ENCODE data around the gene CCDC50. TPM values are rescaled to one million over a fixed set of nuclear protein-coding genes. Genes with fewer than 3 reads are reported as not detected.

CCDC50 gene
- total and polyA plus RNA-seq, 8 donors = 17.6 to 226 (median 67.9) TPM

GRCh38 chr3:191333298-191333880 lies 4.2 kb downstream of the CCDC50 start:
- no peak overlapping the region for H3K27ac ChIP-seq

GRCh38 chr3:191334346-191334893 lies 5.2 kb downstream of the CCDC50 start:
- TF ChIP-seq, protein P1, sequence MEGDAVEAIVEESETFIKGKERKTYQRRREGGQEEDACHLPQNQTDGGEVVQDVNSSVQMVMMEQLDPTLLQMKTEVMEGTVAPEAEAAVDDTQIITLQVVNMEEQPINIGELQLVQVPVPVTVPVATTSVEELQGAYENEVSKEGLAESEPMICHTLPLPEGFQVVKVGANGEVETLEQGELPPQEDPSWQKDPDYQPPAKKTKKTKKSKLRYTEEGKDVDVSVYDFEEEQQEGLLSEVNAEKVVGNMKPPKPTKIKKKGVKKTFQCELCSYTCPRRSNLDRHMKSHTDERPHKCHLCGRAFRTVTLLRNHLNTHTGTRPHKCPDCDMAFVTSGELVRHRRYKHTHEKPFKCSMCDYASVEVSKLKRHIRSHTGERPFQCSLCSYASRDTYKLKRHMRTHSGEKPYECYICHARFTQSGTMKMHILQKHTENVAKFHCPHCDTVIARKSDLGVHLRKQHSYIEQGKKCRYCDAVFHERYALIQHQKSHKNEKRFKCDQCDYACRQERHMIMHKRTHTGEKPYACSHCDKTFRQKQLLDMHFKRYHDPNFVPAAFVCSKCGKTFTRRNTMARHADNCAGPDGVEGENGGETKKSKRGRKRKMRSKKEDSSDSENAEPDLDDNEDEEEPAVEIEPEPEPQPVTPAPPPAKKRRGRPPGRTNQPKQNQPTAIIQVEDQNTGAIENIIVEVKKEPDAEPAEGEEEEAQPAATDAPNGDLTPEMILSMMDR (IDR thresholded peaks at IDR 0.05) = no peak
- TF ChIP-seq EP300 (IDR thresholded peaks at IDR 0.05) (no peak), POLR2A (IDR thresholded peaks at IDR 0.05) (no peak), POLR2AphosphoS5 (IDR thresholded peaks at IDR 0.05) (no peak)
- no peak overlapping the region for H3K27ac ChIP-seq
- H3K4me1 ChIP-seq = peaks cover 15 to 86% (median 53%) of the 10 kb centered on the region in 4 donors
- DNase-seq = no peak
- 86 to 94% (median 87%) methylated on average over 4 of the region's 4 CpGs for WGBS, 5 donors
- H3K27me3 ChIP-seq = no peaks in the 10 kb centered on the region
- no peaks in the 10 kb centered on the region for H3K36me3 ChIP-seq
- intact Hi-C loops (cut with DNase I; ENCODE audit: low total_unique reads) = no loop called here
- no peaks in the 10 kb centered on the region for H3K9me3 ChIP-seq
- no peak overlapping the region for H3K4me3 ChIP-seq

More at GRCh38 chr3:191333298-191333880, 4.2 kb downstream of the CCDC50 start:
- intact Hi-C loops (cut with DNase I; ENCODE audit: low total_unique reads) = no loop called here
- peaks cover 18 to 84% (median 50%) of the 10 kb centered on the region in 4 donors for H3K4me1 ChIP-seq
- DNase-seq = no peak
- TF ChIP-seq, protein P1 (IDR thresholded peaks at IDR 0.05) = no peak
- TF ChIP-seq EP300 (IDR thresholded peaks at IDR 0.05) (no peak), POLR2AphosphoS5 (IDR thresholded peaks at IDR 0.05) (no peak), POLR2A (IDR thresholded peaks at IDR 0.05) (no peak)
- H3K27me3 ChIP-seq = no peaks in the 10 kb centered on the region
- H3K36me3 ChIP-seq = no peaks in the 10 kb centered on the region
- H3K4me3 ChIP-seq = no peak overlapping the region
- 89 to 97% (median 92%) methylated on average over 3 of the region's 3 CpGs for WGBS, 5 donors
- no peaks in the 10 kb centered on the region for H3K9me3 ChIP-seq

DNA sequence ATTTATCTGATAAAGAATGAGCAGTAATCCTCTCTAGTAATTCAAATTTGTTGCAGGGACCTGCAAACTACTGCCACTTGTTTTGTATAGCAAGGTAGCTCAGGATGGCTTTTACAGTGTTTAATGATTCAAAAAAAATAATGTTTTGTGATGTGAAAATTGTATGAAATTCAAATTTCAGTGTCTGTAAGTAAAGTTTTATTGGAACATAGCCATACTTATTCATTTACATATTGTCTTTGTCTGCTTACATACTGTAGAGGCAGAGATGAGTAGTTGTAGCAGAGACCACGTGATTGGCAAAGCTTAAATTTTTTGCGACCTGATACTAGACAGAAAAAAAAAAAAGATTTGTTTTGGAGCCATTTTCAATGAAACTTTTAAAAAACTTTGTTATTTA lies 7.6 kb downstream of the CCDC50 start:
- no peak overlapping the region for H3K27ac ChIP-seq
- WGBS, 5 donors = 81 to 86% (median 82%) methylated on average over 2 of the region's 2 CpGs
- TF ChIP-seq, protein P1 (IDR thresholded peaks at IDR 0.05) = no peak
- no peak for TF ChIP-seq POLR2AphosphoS5 (IDR thresholded peaks at IDR 0.05)
- TF ChIP-seq POLR2A (IDR thresholded peaks at IDR 0.05) = no peak
- TF ChIP-seq EP300 (IDR thresholded peaks at IDR 0.05) = no peak
- no peak for DNase-seq
- no peaks in the 10 kb centered on the region for H3K36me3 ChIP-seq
- H3K27me3 ChIP-seq = no peaks in the 10 kb centered on the region
- H3K4me1 ChIP-seq = peaks cover 6 to 90% (median 51%) of the 10 kb centered on the region in 4 donors
- intact Hi-C loops (cut with DNase I; ENCODE audit: low total_unique reads) = no loop called here
- H3K4me3 ChIP-seq = no peak overlapping the region
- no peaks in the 10 kb centered on the region for H3K9me3 ChIP-seq

GRCh38 chr3:191338177-191338488 lies 8.9 kb downstream of the CCDC50 start:
- H3K4me1 ChIP-seq = peaks cover 16 to 90% (median 57%) of the 10 kb centered on the region in 4 donors
- WGBS, 5 donors = 87 to 95% (median 93%) methylated on average over 4 of the region's 4 CpGs
- no peaks in the 10 kb centered on the region for H3K36me3 ChIP-seq
- no peak overlapping the region for H3K4me3 ChIP-seq
- H3K9me3 ChIP-seq = no peaks in the 10 kb centered on the region
- no peak for DNase-seq
- intact Hi-C loops (cut with DNase I; ENCODE audit: low total_unique reads) = no loop called here
- TF ChIP-seq POLR2AphosphoS5 (IDR thresholded peaks at IDR 0.05) (no peak), POLR2A (IDR thresholded peaks at IDR 0.05) (no peak), EP300 (IDR thresholded peaks at IDR 0.05) (no peak)
- TF ChIP-seq, protein P1 (IDR thresholded peaks at IDR 0.05) = no peak
- no peak overlapping the region for H3K27ac ChIP-seq
- H3K27me3 ChIP-seq = no peaks in the 10 kb centered on the region

Data from stomach (tissue), 9 donors.